OCI-LY7 (cell line): Measurements from ENCODE around the gene MAP3K7. TPM values are rescaled to one million over a fixed set of nuclear protein-coding genes. Genes with fewer than 3 reads are reported as not detected.

Source experiments
- BruUV-seq: library from RNA; stranded (reverse); fragments of 400-500 nt; replicated peaks from 2 replicates; lab custom pipeline; 2021; lab: Mats Ljungman, UMichigan
- CTCF ChIA-PET: fragments of 300-600 bp; sonication (Branson Sonifier 250); formaldehyde crosslinking; loops from one replicate; lab custom pipeline; 2022; ENCODE audit warnings: antibody characterized with exemption; ENCODE audit not compliant: unreplicated experiment; lab: Charles Lee
- POLR2A ChIA-PET: fragments of 300-600 bp; sonication (Branson Sonifier 250); formaldehyde crosslinking; loops from one replicate; lab custom pipeline; 2022; ENCODE audit warnings: antibody characterized with exemption; lab: Charles Lee
- DNase-seq: peaks from one replicate; pipeline ENCODE4 v3.0.0-alpha.2; 2015; ENCODE audit warnings: low spot score
- H2AFZ ChIP-seq: fragments of 200-600 bp; sonication (generic), shearing (Covaris generic); 2 replicates; pipeline ENCODE4 v1.6.1; 2014; ENCODE audit warnings: mild to moderate bottlenecking, antibody characterized with exemption, low read length, moderate library complexity
- H3K27ac ChIP-seq: fragments of 200-600 bp; sonication (generic); 2 replicates; pipeline ENCODE4 v1.5.1; 2014; ENCODE audit warnings: mixed run types, low read depth, mild to moderate bottlenecking, moderate library complexity, low read length, inconsistent platforms; ENCODE audit not compliant: poor library complexity, severe bottlenecking
- H3K36me3 ChIP-seq: fragments of 200-600 bp; sonication (generic); 2 replicates; pipeline ENCODE4 v1.6.1; 2014; ENCODE audit warnings: mild to moderate bottlenecking, antibody characterized with exemption, low read length, moderate library complexity, mixed read lengths; ENCODE audit not compliant: insufficient read depth
- H3K4me1 ChIP-seq: fragments of 200-600 bp; sonication (generic); 2 replicates; pipeline ENCODE4 v1.5.1; 2014; ENCODE audit warnings: mild to moderate bottlenecking, low read length; ENCODE audit not compliant: insufficient read depth, poor library complexity, severe bottlenecking
- H3K4me2 ChIP-seq: fragments of 200-600 bp; sonication (generic); 2 replicates; pipeline ENCODE4 v1.6.1; 2014; ENCODE audit warnings: mild to moderate bottlenecking, low read length
- H3K4me3 ChIP-seq: fragments of 200-600 bp; sonication (generic); 2 replicates; pipeline ENCODE4 v1.5.1; 2014; ENCODE audit warnings: mild to moderate bottlenecking, low read depth, low read length; ENCODE audit not compliant: poor library complexity, severe bottlenecking
- H3K79me2 ChIP-seq: fragments of 200-600 bp; sonication (generic); 2 replicates; pipeline ENCODE4 v1.6.1; 2016; ENCODE audit warnings: low read depth, mild to moderate bottlenecking, low read length, moderate library complexity, mixed read lengths; ENCODE audit not compliant: insufficient read depth
- H3K9me2 ChIP-seq: fragments of 200-600 bp; sonication (generic); 2 replicates; pipeline ENCODE4 v1.6.1; 2016; ENCODE audit warnings: mild to moderate bottlenecking, low read length, mixed read lengths; ENCODE audit not compliant: insufficient read depth
- H3K9me3 ChIP-seq: fragments of 200-600 bp; sonication (generic); 2 replicates; pipeline ENCODE4 v1.6.1; 2014; ENCODE audit warnings: mild to moderate bottlenecking, mixed run types, low read length, mixed read lengths
- H4K20me1 ChIP-seq: fragments of 200-600 bp; sonication (generic); 2 replicates; pipeline ENCODE4 v1.6.1; 2014; ENCODE audit warnings: mild to moderate bottlenecking, antibody characterized with exemption, low read length, moderate library complexity, mixed read lengths; ENCODE audit not compliant: insufficient read depth
- CTCF ChIP-seq: fragments of 200-600 bp; sonication (generic); conservative IDR thresholded peaks from 2 replicates; pipeline ENCODE4 v1.5.1; 2014; ENCODE audit warnings: mild to moderate bottlenecking, antibody characterized with exemption, low read length, moderate library complexity, mixed read lengths
- EZH2phosphoT487 ChIP-seq: fragments of 200-600 bp; sonication (generic); IDR thresholded peaks from 2 replicates; pipeline ENCODE4 v1.6.1; 2018; ENCODE audit warnings: low read depth, borderline replicate concordance, mild to moderate bottlenecking, mixed run types, antibody characterized with exemption, low read length, moderate library complexity, mixed read lengths
- intact Hi-C: fragments of 100-400 bp; cut with micrococcal nuclease; formaldehyde crosslinking; loops from one replicate; pipeline ENCODE4 v1.10.0; 2022; ENCODE audit not compliant: unreplicated experiment
- total RNA-seq, 2 experiments: library from RNA; depleted of rRNA in 1 of 2; stranded (reverse); fragments of >200 nt in 1 of 2; shearing (Covaris generic) in 1 of 2; gene quantifications; 2 replicates each; pipeline ENCODE4 v1.2.3, GENCODE V29; 2014 to 2022

The MAP3K7 gene
- total RNA-seq, 2 experiments from 2014 or later = 29.5 to 45.7 TPM

GRCh38 chr6:90496258-90497016 lies 90.4 kb downstream of the MAP3K7 start:
- Histone ChIP-seq H3K79me2 (no peaks in the 10 kb centered on the region), H3K27ac (no peak overlapping the region), H3K9me2 (no peaks in the 10 kb centered on the region), H3K4me2 (no peak overlapping the region), H3K4me3 (no peak overlapping the region), H3K36me3 (no peaks in the 10 kb centered on the region), H4K20me1 (no peaks in the 10 kb centered on the region), H3K4me1 (no peaks in the 10 kb centered on the region), H2AFZ (no peak overlapping the region), H3K9me3 (no peaks in the 10 kb centered on the region)
- intact Hi-C loops = no loop called here
- DNase-seq = no peak
- BruUV-seq = no TSS peak
- TF ChIP-seq CTCF (no peak), EZH2phosphoT487 (no peak)
- CTCF ChIA-PET = no interaction called here
- POLR2A ChIA-PET = no interaction called here

GRCh38 chr6:90495216-90495817 lies 91.6 kb downstream of the MAP3K7 start:
- CTCF ChIA-PET = no interaction called here
- Histone ChIP-seq H3K9me2 (no peaks in the 10 kb centered on the region), H3K4me3 (no peak overlapping the region), H4K20me1 (no peaks in the 10 kb centered on the region), H3K4me2 (no peak overlapping the region), H3K4me1 (no peaks in the 10 kb centered on the region), H3K27ac (no peak overlapping the region), H3K79me2 (no peaks in the 10 kb centered on the region), H3K36me3 (no peaks in the 10 kb centered on the region), H3K9me3 (no peaks in the 10 kb centered on the region), H2AFZ (no peak overlapping the region)
- POLR2A ChIA-PET = no interaction called here
- no peak for DNase-seq
- BruUV-seq = no TSS peak
- TF ChIP-seq CTCF (no peak), EZH2phosphoT487 (no peak)
- intact Hi-C loops = no loop called here
